Renal cortex interstitium (tissue), 11 donors: ENCODE data around the gene WRNIP1. TPM values are rescaled to one million over a fixed set of nuclear protein-coding genes. Genes with fewer than 3 reads are reported as not detected.

Experiments used
- DNase-seq, 11 donors: peaks; one replicate each; pipeline ENCODE4 v3.0.0-alpha.2; 2013; ENCODE audit warnings: low read depth in 9 of 11, low spot score in 4 of 11; ENCODE audit errors: extremely low read depth in 1 of 11
- polyA plus RNA-seq, 3 donors: library from polyadenylated mRNA; unstranded; fragments of 120-200 nt; gene quantifications; one replicate each; pipeline ENCODE4 v1.2.1, GENCODE V29; 2013; ENCODE audit not compliant: insufficient read length in 3 of 3

The WRNIP1 gene
- polyA plus RNA-seq, 3 donors = 52.9 to 57.8 (median 54.6) TPM

DNA sequence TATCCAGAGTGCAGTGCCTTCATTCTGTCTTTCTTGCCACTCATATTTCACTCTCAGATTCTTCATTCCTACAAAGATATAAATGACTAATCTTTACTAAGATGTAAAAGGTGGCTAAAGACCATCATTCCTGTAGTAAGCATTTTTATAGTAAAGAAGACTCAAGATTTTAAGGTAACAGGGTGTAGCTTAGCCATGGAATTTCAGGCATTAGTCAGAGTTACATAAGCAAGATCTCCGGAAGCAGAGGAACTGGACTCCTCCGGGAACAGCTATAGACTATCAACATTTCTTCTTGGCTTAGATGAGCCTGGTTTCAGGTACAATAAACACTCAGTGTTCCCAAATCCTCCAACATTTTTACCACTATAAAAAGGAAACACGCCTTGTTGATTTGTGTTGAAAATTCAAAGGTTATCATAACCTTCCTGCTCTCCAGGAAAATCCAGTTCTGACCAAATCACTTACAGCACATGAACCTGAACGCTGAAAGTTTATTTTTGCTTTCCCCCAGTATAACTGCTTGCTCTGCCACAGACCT, 52.8 kb downstream of the WRNIP1 start:
- DNase-seq = no peak

- no peak for DNase-seq
Observed at GRCh38 chr6:2818593-2818992, 53.4 kb downstream of the WRNIP1 start.

DNA sequence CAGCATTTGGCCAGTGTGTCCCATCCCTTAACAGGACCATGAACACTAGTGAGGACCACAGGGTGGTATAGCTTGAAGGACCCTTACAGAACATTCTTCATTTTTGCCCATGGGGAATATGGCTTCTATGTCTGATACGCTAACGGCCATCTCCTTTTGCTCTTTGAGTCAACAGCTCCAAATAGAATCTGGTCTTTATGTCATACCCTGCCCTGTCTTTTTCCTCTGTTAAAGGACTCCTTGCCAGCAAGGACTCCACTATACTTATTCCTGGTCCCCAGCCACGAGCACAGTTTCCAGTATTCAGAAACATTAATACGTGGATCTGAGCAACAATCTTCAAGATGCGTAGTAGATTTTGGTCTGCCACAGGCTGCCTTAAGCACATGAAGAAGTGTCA, 53.9 kb downstream of the WRNIP1 start:
- DNase-seq = no peak

- DNase-seq = no peak
Observed at GRCh38 chr6:2819978-2820377, 54.8 kb downstream of the WRNIP1 start.

DNA sequence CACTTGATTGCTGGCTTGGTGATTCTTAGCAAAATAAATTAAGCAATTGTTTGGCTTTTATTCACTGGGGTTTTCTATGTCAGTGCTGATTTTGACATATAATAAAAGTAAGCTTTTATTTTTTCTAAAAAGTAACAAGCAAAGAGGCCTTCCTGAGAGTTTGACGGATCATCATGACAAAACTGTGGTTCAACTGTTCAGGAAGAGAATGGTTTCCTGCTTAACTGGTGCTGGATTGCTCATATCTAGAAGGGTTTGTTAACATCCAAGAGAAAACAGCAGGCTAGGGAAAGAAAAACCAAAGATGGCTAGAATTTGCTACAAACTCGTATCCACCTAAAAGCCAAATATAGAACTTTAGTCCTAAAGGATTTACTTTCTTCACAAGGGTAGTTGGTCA, 55.2 kb downstream of the WRNIP1 start:
- no peak for DNase-seq

DNA sequence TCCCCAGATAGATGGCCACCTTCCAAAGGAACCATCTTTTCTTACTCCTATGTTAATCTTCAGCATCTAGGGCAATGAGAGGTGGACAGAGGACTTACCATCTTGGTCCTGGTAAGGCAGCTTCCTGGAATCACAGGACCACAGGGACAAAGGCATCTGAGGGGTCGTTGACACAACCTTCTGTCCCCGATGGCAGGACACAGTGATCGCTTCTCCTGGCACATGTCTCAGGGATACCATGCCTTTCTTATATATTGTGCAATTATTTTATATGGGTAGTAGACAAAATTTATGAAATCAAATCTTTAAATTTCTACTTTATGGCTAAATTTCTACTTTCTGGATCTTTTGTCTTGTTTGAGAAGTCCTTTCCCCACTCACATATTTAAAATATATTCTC, 56.4 kb downstream of the WRNIP1 start:
- DNase-seq = no peak

DNA sequence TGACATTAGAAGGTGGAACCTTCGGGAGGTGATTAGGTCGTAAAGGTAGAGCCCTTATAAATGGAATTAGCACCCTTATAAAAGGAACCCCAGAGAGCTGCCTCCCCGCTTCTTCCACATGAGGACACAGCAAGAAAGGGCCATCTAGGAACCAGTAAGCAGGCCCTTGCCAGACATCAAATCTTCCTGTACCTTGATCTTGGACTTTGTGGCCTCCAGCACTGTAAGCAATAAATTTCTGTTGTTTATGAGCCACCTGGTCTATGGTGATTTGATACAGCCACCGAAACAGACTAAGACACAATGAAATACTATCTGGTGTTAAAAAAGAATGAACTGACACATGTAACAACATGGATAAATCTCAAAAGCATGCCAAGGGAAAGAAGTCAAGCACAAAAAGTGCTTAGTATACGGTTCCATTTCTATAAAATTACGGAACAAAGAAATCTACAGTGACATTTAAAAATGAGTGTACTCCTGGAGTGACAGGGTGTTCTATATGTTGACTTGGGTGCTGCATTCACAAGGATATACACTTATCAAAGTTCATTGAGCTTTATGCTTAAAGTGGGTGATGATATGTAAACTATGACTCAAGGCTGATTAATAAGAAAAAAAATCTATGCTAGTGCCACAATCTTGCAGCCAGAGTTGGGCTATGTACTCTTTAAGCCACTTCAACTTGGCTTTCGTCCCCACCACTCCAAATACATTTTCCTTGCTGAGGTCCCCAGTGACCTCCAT, 58.1 kb downstream of the WRNIP1 start:
- DNase-seq = no peak

DNA sequence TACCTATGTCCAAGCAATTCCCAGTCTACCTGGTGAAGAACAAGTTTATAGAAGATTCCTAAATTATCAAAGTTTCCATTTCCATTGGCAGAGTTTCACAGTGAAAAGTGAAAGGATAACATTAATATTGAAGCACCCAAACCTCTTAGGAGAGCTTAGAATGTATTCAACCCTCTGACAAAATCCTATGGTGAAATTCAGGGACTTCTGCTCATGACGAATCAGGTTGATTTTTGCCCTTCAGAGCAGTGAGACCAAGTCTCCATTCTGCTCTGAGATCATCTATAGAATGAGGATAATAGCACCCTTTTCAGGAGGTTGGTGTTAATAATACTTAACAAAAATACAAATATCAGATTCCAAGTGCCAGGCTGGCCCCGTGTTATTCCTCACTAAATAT, 60.9 kb downstream of the WRNIP1 start:
- DNase-seq = no peak

GRCh38 chr6:2827142-2827541, 61.9 kb downstream of the WRNIP1 start:
- DNase-seq = no peak

DNA sequence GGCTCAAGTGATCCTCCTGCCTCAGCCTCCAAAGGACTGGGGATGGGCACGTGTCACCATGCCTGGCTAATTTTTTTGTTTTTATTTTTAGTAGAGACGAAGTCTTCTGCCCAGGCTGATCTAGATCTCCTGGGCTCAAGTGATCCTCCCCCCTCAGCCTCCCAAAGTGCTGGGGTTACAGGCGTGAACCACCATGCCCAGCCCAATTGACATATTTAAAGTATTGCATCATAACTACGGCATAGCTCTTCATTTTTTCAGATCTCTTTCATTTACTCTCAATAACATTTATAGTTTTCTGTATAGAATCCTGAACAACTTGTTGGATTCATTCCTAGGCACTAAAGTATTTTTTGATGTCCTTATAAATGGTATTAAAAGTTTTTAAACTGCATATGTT, 63.4 kb downstream of the WRNIP1 start:
- no peak for DNase-seq

DNA sequence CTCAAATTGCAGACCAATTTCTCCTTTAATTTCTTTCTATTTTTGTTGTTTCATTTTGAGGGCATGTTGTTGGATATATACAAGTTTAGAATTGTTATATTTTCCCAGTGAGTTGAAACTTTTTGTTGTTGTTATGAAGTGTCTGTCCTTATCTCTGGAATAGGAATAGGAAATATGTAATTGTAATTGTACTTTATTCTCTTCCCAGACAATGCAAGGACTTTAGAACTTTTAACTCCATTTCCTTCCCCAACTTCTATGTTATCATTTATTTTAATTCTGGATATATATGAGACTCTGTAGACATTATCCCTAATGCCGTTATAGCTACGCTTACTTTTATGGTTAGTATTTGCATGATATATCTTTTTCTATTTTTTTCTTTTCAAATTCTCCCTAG, 64.1 kb downstream of the WRNIP1 start:
- no peak for DNase-seq

DNA sequence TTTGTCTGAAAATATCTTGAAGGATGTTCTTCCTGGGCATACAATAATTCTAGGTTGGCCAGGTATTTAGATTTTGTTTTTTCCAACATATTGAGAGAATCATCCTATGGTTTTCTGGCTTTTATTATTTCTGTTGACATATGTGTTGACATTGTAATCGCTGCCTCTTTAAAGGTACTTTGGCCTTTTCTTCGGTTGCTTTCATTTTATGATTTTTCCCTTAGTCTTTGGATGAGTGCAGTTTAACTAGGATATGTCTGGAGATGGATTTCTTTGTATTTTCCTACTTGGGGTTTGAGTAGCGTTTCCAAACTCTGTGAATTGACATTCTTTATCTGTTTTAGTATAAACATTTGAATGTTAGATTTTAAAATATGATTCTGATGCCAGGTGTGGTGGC, 65.0 kb downstream of the WRNIP1 start:
- DNase-seq = no peak

GRCh38 chr6:2831392-2831791, 66.2 kb downstream of the WRNIP1 start:
- DNase-seq = no peak

DNA sequence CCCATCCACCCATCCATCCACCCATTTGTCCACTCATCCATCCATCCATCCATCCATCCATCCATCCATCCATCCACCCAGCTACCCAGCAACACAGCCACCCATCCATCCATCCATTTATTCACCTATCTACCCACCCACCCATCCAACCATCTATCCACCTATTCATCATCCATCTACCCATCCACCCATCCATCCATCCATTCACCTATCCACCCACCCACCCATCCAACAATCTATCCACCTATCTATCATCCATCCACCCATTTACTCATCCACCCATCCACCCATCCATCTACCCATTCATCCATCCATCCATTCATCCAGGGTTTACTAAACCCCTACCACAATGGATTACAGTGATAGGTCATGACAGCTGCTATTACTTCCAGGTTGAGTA, 69.1 kb downstream of the WRNIP1 start:
- no peak for DNase-seq

Other genes with a start within 250 kb of the WRNIP1 start
- 1 to 10 TPM; 1.3 to 1.5 (median 1.4) TPM for gene MYLK4, start 14.5 kb upstream of the WRNIP1 start, polyA plus RNA-seq
- gene SERPINB1, start 76.5 kb downstream of the WRNIP1 start, polyA plus RNA-seq = 10 to 100 TPM; 17.6 to 25.5 (median 20.8) TPM
- 10 to 100 TPM; 10.8 to 13.8 (median 11.5) TPM for gene SERPINB9, start 137.9 kb downstream of the WRNIP1 start, polyA plus RNA-seq
- 10 to 100 TPM; 82.8 to 98.8 (median 84.5) TPM for gene SERPINB6, start 206.2 kb downstream of the WRNIP1 start, polyA plus RNA-seq
- gene NQO2, start 234.5 kb downstream of the WRNIP1 start, polyA plus RNA-seq = 10 to 100 TPM; 67.4 to 93.6 (median 81.2) TPM